IgD-negative memory B cell (primary cell): ENCODE results near the gene RNF151. TPM values are rescaled to one million over a fixed set of nuclear protein-coding genes. Genes with fewer than 3 reads are reported as not detected.
"Not testable (repeated sequence)": the region's sequence is repeated elsewhere in the genome, so short reads cannot be mapped to it uniquely, and the experiment has no call there.

ENCODE experiments used
- H3K27ac Mint-ChIP-seq, 3 donors: one replicate each; pipeline ENCODE4 v1.8.0; 2020 to 2022; ENCODE audit warnings: mild to moderate bottlenecking in 3 of 3, mixed read lengths in 3 of 3, moderate library complexity in 1 of 3
- H3K27me3 Mint-ChIP-seq: one replicate; pipeline ENCODE4 v1.8.0; 2021; ENCODE audit warnings: mixed read lengths
- H3K36me3 Mint-ChIP-seq: one replicate; pipeline ENCODE4 v1.8.0; 2020; ENCODE audit warnings: mild to moderate bottlenecking, mixed read lengths
- H3K4me1 Mint-ChIP-seq, 3 donors: one replicate each; pipeline ENCODE4 v1.8.0; 2020 to 2022; ENCODE audit warnings: mixed read lengths in 3 of 3, mild to moderate bottlenecking in 1 of 3
- H3K4me3 Mint-ChIP-seq, 4 donors: one replicate each; pipeline ENCODE4 v1.8.0; 2020 to 2022; ENCODE audit warnings: mild to moderate bottlenecking in 4 of 4, mixed read lengths in 4 of 4, moderate library complexity in 3 of 4
- H3K9me3 Mint-ChIP-seq, 3 donors: one replicate each; pipeline ENCODE4 v1.8.0; 2020 to 2021; ENCODE audit warnings: mixed read lengths in 3 of 3, mild to moderate bottlenecking in 1 of 3
- polyA plus RNA-seq: library from polyadenylated mRNA; unstranded; fragments of 300-500 nt; fragmentation: Illumina TruSeq; gene quantifications from one replicate; pipeline ENCODE4 v1.2.3, GENCODE V29; 2021

Gene RNF151
- polyA plus RNA-seq, 1 donor from 2014 or later = not detected

DNA sequence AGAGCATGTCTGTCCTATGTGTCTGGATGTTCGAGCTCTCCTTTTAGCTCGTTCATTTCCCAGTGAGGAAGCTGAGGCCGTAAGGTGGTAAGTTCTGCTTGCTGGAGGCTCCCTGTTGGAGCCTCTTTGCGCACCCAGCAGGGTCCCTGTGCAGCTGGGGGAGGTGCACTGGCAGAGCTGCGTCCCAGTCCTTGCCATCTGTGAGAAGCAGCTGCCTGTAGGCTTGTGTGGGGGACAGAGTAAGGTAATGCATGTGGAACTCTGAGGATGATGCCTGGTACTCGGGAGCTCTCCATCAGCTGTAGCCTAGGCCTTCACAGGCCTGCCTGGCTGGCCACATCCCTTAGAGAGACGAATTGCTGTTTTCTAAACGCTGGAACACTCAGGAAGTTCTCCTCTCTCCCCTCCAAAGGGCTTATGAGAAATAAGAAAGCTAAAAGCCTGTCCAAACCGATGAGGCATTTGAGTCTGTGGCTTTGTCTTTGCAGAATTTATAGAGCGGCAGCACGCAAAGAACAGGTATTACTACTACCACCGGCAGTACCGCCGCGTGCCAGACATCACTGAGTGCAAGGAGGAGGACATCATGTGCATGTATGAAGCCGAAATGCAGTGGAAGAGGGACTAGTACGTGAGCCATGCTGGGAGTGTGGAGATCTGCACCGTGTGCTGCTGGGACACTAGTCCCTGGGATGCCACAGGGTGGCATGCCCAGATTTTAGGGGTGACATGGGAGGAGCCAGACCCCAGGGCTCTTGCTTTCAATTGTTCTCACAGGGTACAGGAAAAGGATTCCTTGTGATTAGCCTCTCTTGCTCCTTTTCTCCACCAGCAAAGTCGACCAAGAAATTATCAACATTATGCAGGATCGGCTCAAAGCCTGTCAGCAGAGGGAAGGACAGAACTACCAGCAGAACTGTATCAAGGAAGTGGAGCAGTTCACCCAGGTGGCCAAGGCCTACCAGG is 5.7 kb upstream of the RNF151 start:
- Mint-ChIP-seq H3K4me3 (peak overlapping the region; percentile 86 to 100 (median 94)), H3K4me1 (peaks cover 24 to 33% (median 31%) of the 10 kb centered on the region in 3 donors), H3K27me3 (peaks cover 4% of the 10 kb centered on the region), H3K36me3 (peaks cover 2% of the 10 kb centered on the region), H3K9me3 (no peaks in the 10 kb centered on the region), H3K27ac (peak overlapping the region; percentile 94 to 100 (median 97))

DNA sequence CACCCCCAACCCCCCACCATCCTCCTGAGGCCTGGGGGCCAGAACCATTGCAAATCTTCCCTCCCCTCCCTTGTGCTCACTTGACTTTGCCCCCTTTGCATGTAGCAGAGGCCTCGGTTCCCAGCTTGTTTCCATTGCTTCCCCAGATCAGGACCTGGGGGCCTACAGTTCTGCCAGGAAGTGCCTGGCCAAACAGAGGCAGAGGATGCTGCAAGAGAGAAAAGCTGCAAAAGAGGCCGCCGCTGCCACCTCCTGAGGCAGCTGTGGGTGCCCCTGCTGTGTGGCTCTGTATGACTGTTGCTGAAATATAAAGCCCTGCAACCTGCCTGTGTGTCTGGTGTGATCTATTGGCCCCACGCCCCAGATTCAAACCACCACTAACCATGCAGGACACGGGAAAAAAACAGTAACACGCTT is 5.0 kb upstream of the RNF151 start:
- Mint-ChIP-seq H3K4me3 (peak overlapping the region; percentile 17 to 100 (median 78)), H3K27ac (peak overlapping the region; percentile 97 to 100 (median 99)), H3K4me1 (peaks cover 24 to 33% (median 31%) of the 10 kb centered on the region in 3 donors), H3K9me3 (no peaks in the 10 kb centered on the region), H3K27me3 (peaks cover 4% of the 10 kb centered on the region), H3K36me3 (peaks cover 2% of the 10 kb centered on the region)

DNA sequence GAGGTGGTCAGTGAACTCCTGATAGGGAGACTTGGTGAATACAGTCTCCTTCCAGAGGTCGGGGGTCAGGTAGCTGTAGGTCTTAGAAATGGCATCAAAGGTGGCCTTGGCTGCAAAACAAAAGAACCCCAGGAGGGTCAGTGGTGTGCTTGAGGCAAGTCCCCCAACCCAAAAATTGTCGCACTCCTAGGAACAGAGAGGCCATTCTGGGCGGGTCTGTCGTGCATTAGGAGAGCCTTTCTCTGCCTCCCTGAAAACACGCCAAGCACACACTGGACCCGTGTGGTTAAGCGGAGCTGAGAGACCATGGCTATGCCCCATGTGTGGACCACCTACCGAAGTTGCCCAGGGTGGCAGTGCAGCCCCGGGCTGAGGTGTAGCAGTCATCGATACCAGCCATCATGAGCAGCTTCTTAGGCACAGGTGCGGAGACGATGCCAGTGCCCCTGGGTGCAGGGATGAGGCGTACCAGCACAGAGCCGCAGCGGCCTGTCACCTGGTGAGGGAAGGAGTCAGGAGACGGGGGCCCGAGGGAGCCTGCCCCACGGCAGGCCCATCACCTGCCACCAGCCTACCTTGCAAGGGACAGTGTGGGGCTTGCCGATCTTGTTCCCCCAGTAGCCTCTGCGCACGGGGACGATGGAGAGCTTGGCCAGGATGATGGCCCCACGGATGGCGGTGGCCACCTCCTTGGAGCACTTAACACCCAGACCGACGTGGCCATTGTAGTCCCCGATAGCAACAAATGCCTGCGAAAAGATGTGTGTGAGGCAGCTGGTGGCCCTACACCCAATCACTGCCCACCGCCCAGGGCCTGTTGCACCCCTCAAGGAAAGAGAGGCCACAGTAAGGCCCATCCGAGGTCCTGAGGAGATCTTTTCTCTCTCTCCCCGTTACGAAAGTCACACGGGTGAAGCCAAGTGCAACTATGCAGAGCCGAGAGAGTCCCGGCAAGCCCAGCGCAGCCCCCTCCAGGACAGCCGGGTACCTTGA is 4.2 kb upstream of the RNF151 start:
- H3K27me3 Mint-ChIP-seq, H3K36me3 Mint-ChIP-seq, H3K9me3 Mint-ChIP-seq: not testable (repeated sequence)
- Mint-ChIP-seq H3K4me1 (peaks cover 24 to 33% (median 31%) of the 10 kb centered on the region in 3 donors), H3K27ac (peak overlapping the region; percentile 95 to 100 (median 99)), H3K4me3 (peak overlapping the region; percentile 25 to 100 (median 96))

DNA sequence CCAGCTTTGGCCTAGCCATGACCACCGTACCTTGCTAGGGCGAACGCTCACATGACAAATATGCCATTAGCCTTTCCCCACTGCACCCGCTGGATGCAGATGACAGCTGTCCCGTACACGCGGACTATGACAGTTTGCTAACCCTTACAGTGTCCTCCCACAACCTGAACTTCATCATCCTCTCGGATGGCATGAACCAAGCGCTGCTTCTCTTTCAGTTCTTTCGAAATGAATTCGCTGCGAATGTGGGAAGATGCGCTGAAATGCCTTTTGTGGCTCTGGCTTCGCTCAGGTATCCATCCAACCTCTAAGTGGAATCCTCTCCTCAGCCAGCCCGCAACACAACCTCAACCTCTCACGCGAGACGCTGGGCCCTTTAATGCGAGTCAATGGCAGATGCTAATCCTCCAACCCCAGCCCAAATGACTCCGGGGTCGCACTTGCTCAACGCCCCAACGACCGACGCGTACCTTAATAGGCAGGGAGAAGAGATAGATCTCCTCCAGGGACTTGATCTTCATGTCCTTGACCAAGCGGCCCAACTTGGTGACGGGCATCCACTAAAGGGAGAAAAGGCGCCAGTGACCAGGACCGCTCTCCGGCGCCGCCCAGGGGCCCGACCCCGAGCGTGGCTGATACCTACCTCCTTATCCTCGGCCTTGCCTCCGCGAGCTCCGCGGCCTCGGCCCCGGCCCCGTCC is 2.7 kb upstream of the RNF151 start:
- Mint-ChIP-seq H3K4me3 (peak overlapping the region; percentile 93 to 100 (median 96)), H3K27ac (peak overlapping the region; percentile 95 to 100 (median 99)), H3K9me3 (no peaks in the 10 kb centered on the region), H3K4me1 (peaks cover 24 to 33% (median 31%) of the 10 kb centered on the region in 3 donors), H3K36me3 (peaks cover 2% of the 10 kb centered on the region), H3K27me3 (peaks cover 4% of the 10 kb centered on the region)

DNA sequence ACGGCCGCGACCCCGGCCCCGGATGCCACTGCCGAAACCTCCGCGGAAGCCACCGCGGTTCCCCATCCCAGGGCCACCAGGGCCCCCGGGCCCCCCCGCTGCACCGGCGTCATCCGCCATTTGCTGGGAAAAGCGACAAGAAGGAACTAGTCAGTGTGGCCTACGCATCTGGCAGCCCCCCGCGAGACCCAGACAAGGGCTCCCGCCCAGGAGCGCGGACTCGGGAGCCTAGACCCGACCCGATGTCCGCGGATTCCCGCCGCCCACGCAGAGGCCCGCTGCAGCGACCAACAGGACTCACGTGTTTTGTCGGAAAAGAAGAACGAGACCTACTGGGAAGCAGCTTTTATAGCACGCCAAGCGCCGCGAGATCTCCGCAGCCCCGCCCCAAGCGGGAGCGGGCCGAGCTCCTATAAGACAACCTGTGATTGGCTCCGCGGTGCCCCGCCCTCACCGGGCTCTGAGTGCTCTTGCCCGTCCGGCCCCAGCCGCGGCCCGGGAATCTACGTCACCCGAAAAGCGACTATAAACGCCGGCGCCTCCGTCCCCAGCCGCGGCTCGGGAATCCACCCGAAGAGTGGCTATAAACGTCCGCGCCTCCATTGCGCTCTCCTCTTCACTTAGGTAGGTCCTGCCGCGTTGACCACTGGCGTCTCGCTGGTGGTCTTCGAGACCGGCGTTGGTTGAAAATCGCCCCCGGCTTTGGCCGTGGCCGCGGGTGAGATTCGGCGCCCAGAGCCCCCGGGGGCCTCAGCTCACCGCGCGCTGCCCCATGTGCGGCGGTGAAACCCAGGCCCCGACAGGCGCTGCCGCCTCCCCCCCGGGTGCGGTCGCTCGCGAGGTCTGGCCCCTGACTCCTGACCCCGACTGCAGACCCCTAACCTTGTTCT is 1.9 kb upstream of the RNF151 start, which contains the start of gene RPS2:
Gene RPS2 (minus strand): TSS at position 321 of the 890 bp plus-strand sequence. CDS start 201 bp downstream, at position 120.
- Mint-ChIP-seq H3K4me3 (peak within 1 kb of the TSS; percentile 93 to 100 (median 96)), H3K27ac (peak within 1 kb of the TSS; percentile 95 to 100 (median 99)), H3K27me3 (peaks cover 4% of the 10 kb centered on the region), H3K9me3 (no peaks in the 10 kb centered on the region), H3K4me1 (peaks cover 23 to 31% (median 31%) of the 10 kb centered on the region in 3 donors), H3K36me3 (peaks cover 2% of the 10 kb centered on the region)

DNA sequence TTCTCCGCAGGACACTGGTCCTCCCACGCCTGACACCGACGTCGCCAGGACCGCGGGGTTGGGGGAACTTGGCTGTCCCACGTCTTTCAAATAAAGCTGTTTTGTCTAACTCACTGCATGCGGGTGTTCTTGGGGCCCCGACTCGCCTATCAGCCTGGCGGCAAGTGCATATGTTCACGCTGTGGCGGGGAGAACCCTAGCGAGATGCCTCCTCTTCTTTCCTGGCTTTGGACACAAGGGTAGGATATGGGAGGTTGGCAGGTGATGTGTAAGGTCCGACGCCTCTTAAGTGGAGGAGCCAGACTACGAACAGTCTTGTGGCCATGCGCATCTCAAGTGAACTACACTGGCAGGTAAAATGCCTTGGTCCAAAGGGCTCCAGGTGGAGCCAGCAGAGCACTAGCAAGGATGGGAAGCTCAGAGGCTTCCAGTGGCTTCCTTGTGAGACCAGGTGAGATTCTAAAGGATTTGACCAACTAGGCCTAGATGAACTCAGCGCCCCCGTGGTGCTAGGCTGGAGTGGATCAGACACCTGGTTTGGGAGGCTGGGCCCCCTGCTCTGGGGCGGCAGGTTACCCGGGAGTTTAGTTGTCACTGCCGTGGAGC is 1.2 kb upstream of the RNF151 start:
- Mint-ChIP-seq H3K27ac (peak overlapping the region; percentile 95 to 100 (median 99)), H3K9me3 (no peaks in the 10 kb centered on the region), H3K27me3 (peaks cover 4% of the 10 kb centered on the region), H3K4me1 (peaks cover 18 to 28% (median 28%) of the 10 kb centered on the region in 3 donors), H3K36me3 (peaks cover 2% of the 10 kb centered on the region), H3K4me3 (peak overlapping the region; percentile 93 to 100 (median 96))

DNA sequence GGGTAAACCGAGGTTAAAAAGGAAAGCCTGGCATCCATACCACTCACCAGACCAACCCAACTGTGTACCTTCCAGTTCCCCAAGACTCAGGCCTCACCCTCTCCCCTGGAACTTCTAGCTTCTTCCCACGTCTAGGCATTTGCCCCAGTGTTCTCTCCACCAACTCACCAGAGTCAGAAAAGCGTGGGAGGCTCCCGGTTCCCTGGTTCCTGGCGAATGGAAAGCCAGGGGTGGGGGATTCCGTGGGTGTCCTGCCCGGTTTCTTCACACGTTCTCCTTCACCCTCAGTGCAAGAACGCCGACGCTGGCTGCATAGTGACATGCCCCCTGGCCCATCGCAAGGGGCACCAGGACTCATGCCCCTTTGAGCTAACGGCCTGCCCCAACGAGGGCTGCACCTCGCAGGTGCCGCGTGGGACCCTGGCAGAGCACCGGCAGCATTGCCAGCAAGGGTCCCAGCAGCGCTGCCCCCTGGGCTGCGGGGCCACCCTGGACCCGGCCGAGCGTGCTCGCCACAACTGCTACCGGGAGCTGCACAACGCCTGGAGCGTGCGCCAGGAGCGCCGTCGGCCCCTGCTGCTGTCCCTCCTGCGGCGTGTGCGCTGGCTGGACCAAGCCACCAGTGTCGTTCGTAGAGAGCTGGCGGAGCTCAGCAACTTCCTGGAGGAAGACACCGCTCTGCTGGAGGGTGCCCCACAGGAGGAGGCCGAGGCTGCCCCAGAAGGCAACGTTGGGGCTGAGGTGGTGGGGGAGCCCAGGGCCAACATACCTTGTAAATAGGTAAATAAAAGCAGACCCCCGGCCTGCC is 1.7 kb downstream of the RNF151 start:
- Mint-ChIP-seq H3K36me3 (peaks cover 3% of the 10 kb centered on the region), H3K27ac (no peak overlapping the region)

DNA sequence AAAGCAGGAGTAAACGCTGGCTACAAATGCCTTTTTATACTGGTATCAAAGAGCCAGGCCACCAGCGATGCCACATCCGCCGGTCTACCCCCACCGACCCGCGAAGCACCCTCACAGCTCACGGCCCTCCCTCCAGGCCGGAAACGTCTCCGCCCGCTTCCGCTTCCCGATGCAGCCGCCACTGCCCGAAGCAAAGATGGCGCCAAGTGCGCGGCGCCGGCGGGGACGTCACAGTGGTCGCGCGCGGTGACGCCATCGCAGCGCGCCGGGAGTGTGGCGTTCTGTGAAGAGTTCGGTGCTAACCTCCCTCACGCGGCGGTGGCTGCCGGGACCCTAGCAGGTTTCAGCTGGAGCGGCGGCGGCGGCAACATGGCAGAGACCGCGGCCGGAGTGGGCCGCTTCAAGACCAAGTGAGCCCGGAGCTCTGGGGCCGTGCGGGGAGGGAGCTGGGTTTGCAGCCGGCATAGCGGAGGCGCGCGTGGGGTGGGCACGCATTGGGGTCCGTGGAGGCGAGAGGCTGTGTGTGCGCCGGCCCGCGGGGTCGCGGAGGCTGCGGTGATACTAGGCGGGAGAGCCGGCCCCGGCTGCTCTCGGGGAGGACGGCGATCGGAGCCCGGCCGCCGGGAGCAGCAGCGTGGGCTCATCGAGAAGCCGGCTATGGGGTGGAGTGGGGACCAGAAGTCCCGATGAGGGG is 5.3 kb downstream of the RNF151 start, which contains the start of gene TBL3:
Gene TBL3 (plus strand): TSS at position 258 of the 694 bp plus-strand sequence. CDS start 112 bp downstream, at position 370.
- Mint-ChIP-seq H3K4me1 (peaks cover 9 to 12% (median 12%) of the 10 kb centered on the region in 3 donors), H3K4me3 (peak within 1 kb of the TSS; percentile 93 to 99 (median 97)), H3K27ac (peak within 1 kb of the TSS; percentile 95 to 99 (median 98)), H3K36me3 (peaks cover 3% of the 10 kb centered on the region), H3K9me3 (no peaks in the 10 kb centered on the region), H3K27me3 (no peaks in the 10 kb centered on the region)

More for the DNA sequence above, 1.7 kb downstream of the RNF151 start:
- Mint-ChIP-seq H3K4me1 (peaks cover 20 to 27% (median 24%) of the 10 kb centered on the region in 3 donors), H3K4me3 (peak overlapping the region in 1 of 4 donors; percentile 67), H3K9me3 (no peaks in the 10 kb centered on the region), H3K27me3 (peaks cover 4% of the 10 kb centered on the region)

DNA sequence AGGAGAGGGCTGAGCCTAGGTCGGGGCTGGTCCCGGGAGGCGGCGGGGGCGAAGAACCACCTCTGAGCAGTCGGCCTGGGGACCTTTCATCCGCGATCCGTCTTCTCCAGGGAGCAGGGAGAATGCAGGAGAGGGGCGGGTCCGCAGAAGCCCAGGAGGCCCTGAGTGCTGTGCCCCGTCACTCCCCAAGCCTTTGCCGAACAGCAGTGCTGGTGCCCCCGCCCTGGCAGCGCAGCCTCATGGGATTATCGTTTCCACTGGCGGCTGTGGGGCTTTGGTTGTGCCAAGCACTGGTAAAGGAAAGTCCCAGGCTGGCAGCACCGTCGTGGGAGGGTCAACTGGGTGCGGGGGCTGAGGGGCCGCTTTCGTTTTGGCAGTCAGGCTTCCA is 5.8 kb downstream of the RNF151 start:
- Mint-ChIP-seq H3K27ac (peak overlapping the region in 2 of 3 donors; percentile 98 to 99), H3K4me3 (peak overlapping the region; percentile 93 to 99 (median 97)), H3K27me3 (no peaks in the 10 kb centered on the region), H3K4me1 (peaks cover 9 to 12% (median 12%) of the 10 kb centered on the region in 3 donors), H3K36me3 (peaks cover 3% of the 10 kb centered on the region), H3K9me3 (no peaks in the 10 kb centered on the region)

DNA sequence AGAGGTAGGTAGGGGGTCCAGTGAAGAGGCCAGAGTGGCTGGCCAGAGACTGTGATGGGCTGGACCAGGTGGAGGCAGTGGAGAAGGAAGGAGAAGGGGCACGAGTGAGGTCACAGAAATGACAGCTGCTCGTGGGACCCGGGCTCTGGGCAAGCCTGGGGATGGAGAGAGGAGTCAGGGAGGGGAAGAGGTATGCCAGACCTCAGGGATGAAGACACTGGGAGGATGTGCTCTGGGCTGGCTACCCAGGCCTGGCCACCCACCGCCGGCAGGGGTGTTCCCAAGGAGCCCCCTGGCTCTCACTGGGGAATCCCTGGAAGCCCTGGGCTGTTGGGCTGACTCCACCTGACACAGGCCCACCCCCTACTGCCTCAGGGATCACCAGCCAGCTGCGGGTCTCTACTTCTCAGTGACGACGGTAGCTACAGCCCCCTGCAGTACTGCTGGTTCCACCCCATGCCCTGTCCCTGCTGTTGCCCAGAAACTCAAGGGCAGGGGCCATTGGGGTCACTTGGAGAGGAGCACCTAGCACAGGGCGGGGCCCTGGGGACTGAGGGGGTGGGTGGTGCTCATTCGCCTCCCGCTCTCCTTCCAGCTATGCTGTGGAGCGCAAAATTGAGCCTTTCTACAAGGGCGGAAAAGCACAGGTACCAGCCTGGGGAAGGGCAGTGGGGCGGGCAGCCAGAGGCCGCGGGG is 7.0 kb downstream of the RNF151 start:
- Mint-ChIP-seq H3K36me3 (peaks cover 4% of the 10 kb centered on the region), H3K27me3 (no peaks in the 10 kb centered on the region), H3K4me1 (peaks cover 9 to 12% (median 12%) of the 10 kb centered on the region in 3 donors), H3K27ac (peak overlapping the region in 2 of 3 donors; percentile 95 to 99), H3K4me3 (peak overlapping the region in 1 of 4 donors; percentile 55), H3K9me3 (no peaks in the 10 kb centered on the region)
